Stomach (tissue), 4 donors: ENCODE results near the gene IRAG1.

Experiments used
- POLR2A ChIP-seq, 4 donors: fragments of 450-650 bp; IDR thresholded peaks; one replicate each; pipeline ENCODE4 v1.6.1; 2016; ENCODE audit warnings: antibody characterized with exemption in 4 of 4, control low read depth in 2 of 4, mild to moderate bottlenecking in 1 of 4, moderate library complexity in 1 of 4
- TF ChIP-seq, protein P1 (sequence below), 7 experiments: fragments of 450-650 bp in 4 of 7; fragments of 200-600 bp in 3 of 7; sonication (generic) in 3 of 7; IDR thresholded peaks; one replicate each; pipeline ENCODE4 v1.5.1; 2016 to 2019; ENCODE audit warnings: antibody characterized with exemption in 7 of 7, control low read depth in 2 of 7, mild to moderate bottlenecking in 1 of 7

GRCh38 chr11:10742460-10743208, 49.1 kb upstream of the IRAG1 start:
- TF ChIP-seq, protein P1, sequence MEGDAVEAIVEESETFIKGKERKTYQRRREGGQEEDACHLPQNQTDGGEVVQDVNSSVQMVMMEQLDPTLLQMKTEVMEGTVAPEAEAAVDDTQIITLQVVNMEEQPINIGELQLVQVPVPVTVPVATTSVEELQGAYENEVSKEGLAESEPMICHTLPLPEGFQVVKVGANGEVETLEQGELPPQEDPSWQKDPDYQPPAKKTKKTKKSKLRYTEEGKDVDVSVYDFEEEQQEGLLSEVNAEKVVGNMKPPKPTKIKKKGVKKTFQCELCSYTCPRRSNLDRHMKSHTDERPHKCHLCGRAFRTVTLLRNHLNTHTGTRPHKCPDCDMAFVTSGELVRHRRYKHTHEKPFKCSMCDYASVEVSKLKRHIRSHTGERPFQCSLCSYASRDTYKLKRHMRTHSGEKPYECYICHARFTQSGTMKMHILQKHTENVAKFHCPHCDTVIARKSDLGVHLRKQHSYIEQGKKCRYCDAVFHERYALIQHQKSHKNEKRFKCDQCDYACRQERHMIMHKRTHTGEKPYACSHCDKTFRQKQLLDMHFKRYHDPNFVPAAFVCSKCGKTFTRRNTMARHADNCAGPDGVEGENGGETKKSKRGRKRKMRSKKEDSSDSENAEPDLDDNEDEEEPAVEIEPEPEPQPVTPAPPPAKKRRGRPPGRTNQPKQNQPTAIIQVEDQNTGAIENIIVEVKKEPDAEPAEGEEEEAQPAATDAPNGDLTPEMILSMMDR (IDR thresholded peaks at IDR 0.05): no peak
- TF ChIP-seq POLR2A (IDR thresholded peaks at IDR 0.05): no peak
